ENCODE results near the gene PAM16.

Gene PAM16

GRCh38 chr16:4317532-4318450, 33.3 kb downstream of the PAM16 start:
- no peak for DNase-seq

- no peak for DNase-seq
Observed at GRCh38 chr16:4316864-4317531, 34.1 kb downstream of the PAM16 start.

- DNase-seq, result no peak
Observed at GRCh38 chr16:4316108-4316863, 34.8 kb downstream of the PAM16 start.

GRCh38 chr16:4315186-4316107, 35.7 kb downstream of the PAM16 start, which contains the start of gene GLIS2:
Gene GLIS2 (plus strand): TSS chr16:4316067. CDS start chr16:4332281, 16,214 bp downstream.
- DNase-seq, result peak; percentile 60

- DNase-seq, result peak; percentile 21
Observed at GRCh38 chr16:4314532-4315185, 36.5 kb downstream of the PAM16 start.

- DNase-seq, result peak; percentile 19
Observed at GRCh38 chr16:4313563-4314531, 37.3 kb downstream of the PAM16 start.

GRCh38 chr16:4309833-4310266, 41.3 kb downstream of the PAM16 start:
- DNase-seq, result peak; percentile 67

- DNase-seq, result no peak
Observed at GRCh38 chr16:4309102-4309832, 41.9 kb downstream of the PAM16 start.

GRCh38 chr16:4307215-4308037, 43.7 kb downstream of the PAM16 start:
- peak; percentile 98 for DNase-seq

- DNase-seq, result peak; percentile 67
Observed at GRCh38 chr16:4306470-4307214, 44.5 kb downstream of the PAM16 start.

- no peak for DNase-seq
Observed at GRCh38 chr16:4303973-4304372, 47.1 kb downstream of the PAM16 start.

GRCh38 chr16:4301968-4302367, 49.2 kb downstream of the PAM16 start:
- no peak for DNase-seq

- DNase-seq, result no peak
Observed at GRCh38 chr16:4301177-4301576, 49.9 kb downstream of the PAM16 start.

- no peak for DNase-seq
Observed at GRCh38 chr16:4298761-4299522, 52.2 kb downstream of the PAM16 start.

- no peak for DNase-seq
Observed at GRCh38 chr16:4297480-4297879, 53.6 kb downstream of the PAM16 start.

- no peak for DNase-seq
Observed at GRCh38 chr16:4295581-4295980, 55.5 kb downstream of the PAM16 start.
